Smooth muscle cell (in vitro differentiated cells): Measurements from ENCODE around the gene WDR37. TPM values are rescaled to one million over a fixed set of nuclear protein-coding genes. Genes with fewer than 3 reads are reported as not detected.

Experiments used
- DNase-seq: peaks from one replicate; lab custom pipeline; 2025; ENCODE audit not compliant: unreplicated experiment; lab: John Stamatoyannopoulos, UW
- H2AFZ ChIP-seq: fragments of 200-600 bp; sonication (generic); 2 replicates; pipeline ENCODE4 v1.6.0; 2016; ENCODE audit warnings: antibody characterized with exemption, low read depth, mild to moderate bottlenecking
- H3F3A ChIP-seq: fragments of 200-600 bp; sonication (generic); 2 replicates; pipeline ENCODE4 v1.6.0; 2017; ENCODE audit warnings: antibody characterized with exemption, low read depth
- H3K27ac ChIP-seq: fragments of 200-600 bp; sonication (generic); 2 replicates; pipeline ENCODE4 v1.5.1; 2016; ENCODE audit warnings: low read depth, mild to moderate bottlenecking
- H3K27me3 ChIP-seq: fragments of 200-600 bp; sonication (generic); 2 replicates; pipeline ENCODE4 v1.6.1; 2016; ENCODE audit warnings: low read depth, mild to moderate bottlenecking
- H3K36me3 ChIP-seq: fragments of 200-600 bp; sonication (generic); 2 replicates; pipeline ENCODE4 v1.5.1; 2016; ENCODE audit warnings: low read depth
- H3K4me1 ChIP-seq: fragments of 200-600 bp; sonication (generic); 2 replicates; pipeline ENCODE4 v1.5.1; 2016; ENCODE audit warnings: low read depth
- H3K4me2 ChIP-seq: fragments of 200-600 bp; sonication (generic); 2 replicates; pipeline ENCODE4 v1.6.0; 2016; ENCODE audit warnings: mild to moderate bottlenecking
- H3K4me3 ChIP-seq: fragments of 200-600 bp; sonication (generic); 2 replicates; pipeline ENCODE4 v1.5.1; 2016; ENCODE audit warnings: mild to moderate bottlenecking
- H3K79me2 ChIP-seq: fragments of 200-600 bp; sonication (generic); 2 replicates; pipeline ENCODE4 v1.6.0; 2016; ENCODE audit warnings: low read depth, mild to moderate bottlenecking
- H3K9ac ChIP-seq: fragments of 200-600 bp; sonication (generic); 2 replicates; pipeline ENCODE4 v1.6.0; 2016; ENCODE audit warnings: low read depth
- H3K9me3 ChIP-seq: fragments of 200-600 bp; sonication (generic); replicated peaks from 2 replicates; pipeline ENCODE4 v1.5.1; 2016; ENCODE audit warnings: low read depth
- H4K20me1 ChIP-seq: fragments of 200-600 bp; sonication (generic); 2 replicates; pipeline ENCODE4 v1.6.0; 2016; ENCODE audit warnings: low read depth
- WGBS: methylation state at CpG from one replicate; pipeline ENCODE4 v1.1.7; 2016; ENCODE audit warnings: low lambda C conversion rate; 5-methylcytosine and 5-hydroxymethylcytosine counted together
- polyA plus RNA-seq: library from polyadenylated mRNA; unstranded; fragments of >200 nt; fragmentation: Nextera tagmentation; extraction: Ambion mirVana; gene quantifications from 2 replicates; pipeline ENCODE4 v1.2.1, GENCODE V29; 2016
- total RNA-seq: library from RNA; depleted of rRNA; stranded (reverse); fragments of >200 nt; gene quantifications from 2 replicates; pipeline ENCODE4 v1.2.3, GENCODE V29; 2014
- TF ChIP-seq, protein P1 (sequence below): fragments of 200-600 bp; sonication (generic); IDR thresholded peaks from 2 replicates; pipeline ENCODE4 v1.5.1; 2017; ENCODE audit warnings: borderline replicate concordance, mild to moderate bottlenecking, antibody characterized with exemption; ENCODE audit not compliant: insufficient read depth, poor library complexity, severe bottlenecking

WDR37 gene
- total and polyA plus RNA-seq, 2 experiments from 2014 or later = 10.5 to 10.7 TPM

- no peak overlapping the region for H3K27ac ChIP-seq
- H3K4me3 ChIP-seq = no peak overlapping the region
- no peak for DNase-seq
- H2AFZ ChIP-seq = no peak overlapping the region
- H3K27me3 ChIP-seq = no peaks in the 10 kb centered on the region
- TF ChIP-seq, protein P1, sequence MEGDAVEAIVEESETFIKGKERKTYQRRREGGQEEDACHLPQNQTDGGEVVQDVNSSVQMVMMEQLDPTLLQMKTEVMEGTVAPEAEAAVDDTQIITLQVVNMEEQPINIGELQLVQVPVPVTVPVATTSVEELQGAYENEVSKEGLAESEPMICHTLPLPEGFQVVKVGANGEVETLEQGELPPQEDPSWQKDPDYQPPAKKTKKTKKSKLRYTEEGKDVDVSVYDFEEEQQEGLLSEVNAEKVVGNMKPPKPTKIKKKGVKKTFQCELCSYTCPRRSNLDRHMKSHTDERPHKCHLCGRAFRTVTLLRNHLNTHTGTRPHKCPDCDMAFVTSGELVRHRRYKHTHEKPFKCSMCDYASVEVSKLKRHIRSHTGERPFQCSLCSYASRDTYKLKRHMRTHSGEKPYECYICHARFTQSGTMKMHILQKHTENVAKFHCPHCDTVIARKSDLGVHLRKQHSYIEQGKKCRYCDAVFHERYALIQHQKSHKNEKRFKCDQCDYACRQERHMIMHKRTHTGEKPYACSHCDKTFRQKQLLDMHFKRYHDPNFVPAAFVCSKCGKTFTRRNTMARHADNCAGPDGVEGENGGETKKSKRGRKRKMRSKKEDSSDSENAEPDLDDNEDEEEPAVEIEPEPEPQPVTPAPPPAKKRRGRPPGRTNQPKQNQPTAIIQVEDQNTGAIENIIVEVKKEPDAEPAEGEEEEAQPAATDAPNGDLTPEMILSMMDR = no peak
- H3F3A ChIP-seq = no peaks in the 10 kb centered on the region
- no peak overlapping the region for H3K9ac ChIP-seq
- H3K9me3 ChIP-seq = peaks cover 3% of the 10 kb centered on the region
- H3K36me3 ChIP-seq = no peaks in the 10 kb centered on the region
- 84% methylated on average over 1 of the region's 1 CpG for WGBS
- H4K20me1 ChIP-seq = no peaks in the 10 kb centered on the region
- H3K79me2 ChIP-seq = no peaks in the 10 kb centered on the region
- H3K4me2 ChIP-seq = no peak overlapping the region
- H3K4me1 ChIP-seq = no peaks in the 10 kb centered on the region
These were observed 82.3 kb downstream of the WDR37 start for GRCh38 chr10:1138529-1138928.

- DNase-seq = no peak
- Histone ChIP-seq H3K4me1 (no peaks in the 10 kb centered on the region), H4K20me1 (no peaks in the 10 kb centered on the region), H3K27me3 (no peaks in the 10 kb centered on the region), H2AFZ (no peak overlapping the region), H3K4me2 (no peak overlapping the region), H3K36me3 (no peaks in the 10 kb centered on the region), H3K27ac (no peak overlapping the region), H3K4me3 (no peak overlapping the region), H3K9ac (no peak overlapping the region), H3K9me3 (peaks cover 3% of the 10 kb centered on the region), H3F3A (no peaks in the 10 kb centered on the region), H3K79me2 (no peaks in the 10 kb centered on the region)
- TF ChIP-seq, protein P1 = no peak
- 85% methylated on average over 7 of the region's 7 CpGs for WGBS
These were observed 85.1 kb downstream of the WDR37 start for GRCh38 chr10:1141261-1141660.

DNA sequence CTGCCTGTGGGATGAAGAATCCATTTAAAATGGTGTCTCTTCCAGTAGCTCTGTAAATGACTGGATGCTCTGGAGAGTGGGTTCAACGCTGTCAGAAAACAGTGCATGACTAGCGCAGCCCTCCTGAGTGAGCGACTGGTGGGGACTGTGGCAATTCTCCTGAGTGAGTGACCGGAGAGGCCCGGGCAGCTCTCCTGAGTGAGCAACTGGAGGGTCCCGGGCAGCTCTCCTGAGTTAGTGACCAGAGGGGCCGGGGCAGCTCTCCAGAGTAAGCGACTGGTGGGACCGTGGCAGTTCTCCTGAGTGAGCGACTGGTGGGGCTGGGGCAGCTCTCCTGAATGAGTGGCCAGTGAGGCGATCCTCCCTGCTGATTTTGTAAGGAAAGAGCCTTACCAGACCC is 85.5 kb downstream of the WDR37 start:
- TF ChIP-seq, protein P1 = no peak
- Histone ChIP-seq H3K4me1 (no peaks in the 10 kb centered on the region), H4K20me1 (no peaks in the 10 kb centered on the region), H2AFZ (no peak overlapping the region), H3K27ac (no peak overlapping the region), H3K4me2 (no peak overlapping the region), H3K9ac (no peak overlapping the region), H3K9me3 (peaks cover 3% of the 10 kb centered on the region), H3K4me3 (no peak overlapping the region), H3F3A (no peaks in the 10 kb centered on the region), H3K27me3 (no peaks in the 10 kb centered on the region), H3K36me3 (no peaks in the 10 kb centered on the region), H3K79me2 (no peaks in the 10 kb centered on the region)
- no peak for DNase-seq
- 92% methylated on average over 11 of the region's 11 CpGs for WGBS

GRCh38 chr10:1142596-1142995 is 86.4 kb downstream of the WDR37 start:
- TF ChIP-seq, protein P1 = peak; percentile 13

More at GRCh38 chr10:1142596-1142995, 86.4 kb downstream of the WDR37 start:
- Histone ChIP-seq H2AFZ (no peak overlapping the region), H3K4me2 (no peak overlapping the region), H3F3A (no peaks in the 10 kb centered on the region), H3K4me1 (no peaks in the 10 kb centered on the region), H3K36me3 (no peaks in the 10 kb centered on the region), H3K9me3 (peaks cover 3% of the 10 kb centered on the region), H4K20me1 (no peaks in the 10 kb centered on the region), H3K79me2 (no peaks in the 10 kb centered on the region), H3K9ac (no peak overlapping the region), H3K27me3 (no peaks in the 10 kb centered on the region), H3K4me3 (no peak overlapping the region), H3K27ac (no peak overlapping the region)
- no peak for DNase-seq
- 75% methylated on average over 3 of the region's 3 CpGs for WGBS
